Loucy (cell line): ENCODE data around the gene APOA4.

ENCODE experiments used
- H2AFZ ChIP-seq: fragments of 200-600 bp; sonication (generic); 2 replicates; pipeline ENCODE4 v1.6.0; 2016; ENCODE audit warnings: antibody characterized with exemption, mild to moderate bottlenecking, low read length, moderate library complexity
- H3F3A ChIP-seq: fragments of 200-600 bp; 2 replicates; pipeline ENCODE4 v1.6.0; 2016; ENCODE audit warnings: antibody characterized with exemption, low read depth, mild to moderate bottlenecking
- H3K27me3 ChIP-seq: fragments of 200-600 bp; sonication (generic); 2 replicates; pipeline ENCODE4 v1.6.1; 2014; ENCODE audit warnings: low read length, mild to moderate bottlenecking; ENCODE audit not compliant: insufficient read depth, poor library complexity, severe bottlenecking
- H3K36me3 ChIP-seq: fragments of 200-600 bp; sonication (generic); 2 replicates; pipeline ENCODE4 v1.6.1; 2016; ENCODE audit warnings: low read length; ENCODE audit not compliant: insufficient read depth
- H3K4me1 ChIP-seq: fragments of 200-600 bp; sonication (generic); 2 replicates; pipeline ENCODE4 v1.5.1; 2014; ENCODE audit warnings: low read length, mild to moderate bottlenecking; ENCODE audit not compliant: insufficient read depth, poor library complexity, severe bottlenecking
- H3K4me2 ChIP-seq: fragments of 200-600 bp; sonication (generic); 2 replicates; pipeline ENCODE4 v1.6.0; 2014; ENCODE audit warnings: antibody characterized with exemption, low read length, low read depth, mild to moderate bottlenecking; ENCODE audit not compliant: poor library complexity, severe bottlenecking
- H3K4me3 ChIP-seq: fragments of 200-600 bp; sonication (generic); 2 replicates; pipeline ENCODE4 v1.5.1; 2014; ENCODE audit warnings: low read length, mild to moderate bottlenecking, mixed read lengths; ENCODE audit not compliant: poor library complexity, severe bottlenecking
- H3K79me2 ChIP-seq: fragments of 200-600 bp; sonication (generic); 2 replicates; pipeline ENCODE4 v1.6.1; 2014; ENCODE audit warnings: low read length; ENCODE audit not compliant: insufficient read depth
- H3K9ac ChIP-seq: fragments of 200-600 bp; sonication (generic); 2 replicates; pipeline ENCODE4 v1.6.0; 2014; ENCODE audit warnings: mild to moderate bottlenecking, low read depth, low read length, moderate library complexity; ENCODE audit not compliant: poor library complexity, severe bottlenecking
- H3K9me2 ChIP-seq: fragments of 200-600 bp; sonication (generic); replicated peaks from 2 replicates; pipeline ENCODE4 v1.6.1; 2016; ENCODE audit warnings: low read depth, low read length, mixed read lengths
- H3K9me3 ChIP-seq: fragments of 200-600 bp; sonication (generic); 2 replicates; pipeline ENCODE4 v1.6.1; 2014; ENCODE audit warnings: mild to moderate bottlenecking, antibody characterized with exemption, low read length, low read depth; ENCODE audit not compliant: insufficient read depth
- H4K20me1 ChIP-seq: fragments of 200-600 bp; sonication (generic); 2 replicates; pipeline ENCODE4 v1.6.0; 2014; ENCODE audit warnings: antibody characterized with exemption, low read length, mild to moderate bottlenecking; ENCODE audit not compliant: insufficient read depth, poor library complexity, severe bottlenecking
- CTCF ChIP-seq: fragments of 200-600 bp; sonication (generic); conservative IDR thresholded peaks from 2 replicates; pipeline ENCODE4 v1.5.1; 2014; ENCODE audit warnings: mild to moderate bottlenecking, antibody characterized with exemption, low read length
- EZH2phosphoT487 ChIP-seq: fragments of 200-600 bp; IDR thresholded peaks from 2 replicates; pipeline ENCODE4 v1.6.1; 2018; ENCODE audit warnings: antibody characterized with exemption, mild to moderate bottlenecking, moderate library complexity, borderline replicate concordance

APOA4 gene

GRCh38 chr11:116819049-116819448, 4.1 kb downstream of the APOA4 start:
- no peaks in the 10 kb centered on the region for H3K9me3 ChIP-seq
- no peaks in the 10 kb centered on the region for H3K9me2 ChIP-seq
- H3K9ac ChIP-seq: no peak overlapping the region
- no peak overlapping the region for H3K4me2 ChIP-seq
- H3K27me3 ChIP-seq: no peaks in the 10 kb centered on the region
- no peaks in the 10 kb centered on the region; the same call in 1 of the 2 replicates for H3F3A ChIP-seq
- no peaks in the 10 kb centered on the region for H4K20me1 ChIP-seq
- no peaks in the 10 kb centered on the region for H3K79me2 ChIP-seq
- no peaks in the 10 kb centered on the region for H3K4me1 ChIP-seq
- TF ChIP-seq EZH2phosphoT487 (no peak), CTCF (no peak)
- H2AFZ ChIP-seq: no peak overlapping the region
- H3K4me3 ChIP-seq: no peak overlapping the region
- H3K36me3 ChIP-seq: no peaks in the 10 kb centered on the region

- Histone ChIP-seq H3K4me3 (no peak overlapping the region), H3K9me3 (no peaks in the 10 kb centered on the region), H3K27me3 (no peaks in the 10 kb centered on the region), H2AFZ (no peak overlapping the region), H3K9ac (no peak overlapping the region), H4K20me1 (no peaks in the 10 kb centered on the region), H3K9me2 (no peaks in the 10 kb centered on the region), H3K4me2 (no peak overlapping the region), H3K36me3 (no peaks in the 10 kb centered on the region), H3F3A (no peaks in the 10 kb centered on the region; the same call in 1 of the 2 replicates), H3K79me2 (no peaks in the 10 kb centered on the region), H3K4me1 (no peaks in the 10 kb centered on the region)
- TF ChIP-seq EZH2phosphoT487 (no peak), CTCF (no peak)
These were observed 8.6 kb downstream of the APOA4 start for GRCh38 chr11:116814502-116814901.

- no peaks in the 10 kb centered on the region for H3K36me3 ChIP-seq
- H3K79me2 ChIP-seq: no peaks in the 10 kb centered on the region
- no peak overlapping the region for H3K4me3 ChIP-seq
- H4K20me1 ChIP-seq: no peaks in the 10 kb centered on the region
- H2AFZ ChIP-seq: no peak overlapping the region
- no peaks in the 10 kb centered on the region for H3K9me3 ChIP-seq
- no peaks in the 10 kb centered on the region; the same call in 1 of the 2 replicates for H3F3A ChIP-seq
- no peaks in the 10 kb centered on the region for H3K27me3 ChIP-seq
- no peaks in the 10 kb centered on the region for H3K9me2 ChIP-seq
- TF ChIP-seq EZH2phosphoT487 (no peak), CTCF (no peak)
- no peak overlapping the region for H3K9ac ChIP-seq
- no peaks in the 10 kb centered on the region for H3K4me1 ChIP-seq
- no peak overlapping the region for H3K4me2 ChIP-seq
These were observed 9.2 kb downstream of the APOA4 start for GRCh38 chr11:116813781-116814471.
